ENCODE measurements around the gene IFNB1.

The IFNB1 gene

GRCh38 chr9:21028466-21028865, 49.3 kb downstream of the IFNB1 start:
- peaks cover 4% of the 10 kb centered on the region for H3K4me1 ChIP-seq (ENCODE audit: control insufficient read depth, insufficient read depth, low read length)
- no peak overlapping the region for H3K9ac ChIP-seq (ENCODE audit: low read depth, low read length)
- no peak overlapping the region for H3K4me3 ChIP-seq (ENCODE audit: low read depth, low read length)
- H3K9me3 ChIP-seq (ENCODE audit: control insufficient read depth, insufficient read depth, low read length): no peaks in the 10 kb centered on the region
- no peaks in the 10 kb centered on the region for H3K36me3 ChIP-seq (ENCODE audit: control insufficient read depth, insufficient read depth, low read length)
- no peaks in the 10 kb centered on the region for H3K27me3 ChIP-seq (ENCODE audit: control insufficient read depth, insufficient read depth, low read length)

GRCh38 chr9:21027295-21027694, 50.4 kb downstream of the IFNB1 start:
- H3K4me1 ChIP-seq (ENCODE audit: control insufficient read depth, insufficient read depth, low read length): peaks cover 4% of the 10 kb centered on the region
- H3K4me3 ChIP-seq (ENCODE audit: low read depth, low read length): no peak overlapping the region
- no peaks in the 10 kb centered on the region for H3K9me3 ChIP-seq (ENCODE audit: control insufficient read depth, insufficient read depth, low read length)
- H3K27me3 ChIP-seq (ENCODE audit: control insufficient read depth, insufficient read depth, low read length): no peaks in the 10 kb centered on the region
- no peak overlapping the region for H3K9ac ChIP-seq (ENCODE audit: low read depth, low read length)
- no peaks in the 10 kb centered on the region for H3K36me3 ChIP-seq (ENCODE audit: control insufficient read depth, insufficient read depth, low read length)

Data from iPS-15b (cell line).